ENCODE measurements around the gene SHISA6.

SHISA6 gene

DNA sequence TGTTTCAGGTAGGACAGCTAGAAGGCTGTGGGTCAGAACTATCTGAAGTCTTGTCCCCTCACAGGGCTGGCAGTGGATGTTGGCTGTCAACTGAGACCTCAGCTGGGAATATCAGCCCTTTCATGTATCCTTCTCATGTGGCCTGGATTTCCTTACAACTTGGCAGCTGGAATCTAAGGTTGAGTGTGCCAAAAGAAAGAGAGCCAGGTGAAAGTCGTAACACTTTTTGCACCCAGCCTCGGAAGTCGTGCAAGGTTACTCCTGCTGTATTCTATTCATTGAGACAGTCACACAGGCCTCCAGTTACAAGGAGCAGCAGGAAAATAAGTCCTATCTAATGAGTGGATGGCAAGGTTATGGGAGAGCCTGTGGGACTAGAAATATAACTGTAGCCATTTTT, 304.7 kb downstream of the SHISA6 start:
- DNase-seq = no peak

DNA sequence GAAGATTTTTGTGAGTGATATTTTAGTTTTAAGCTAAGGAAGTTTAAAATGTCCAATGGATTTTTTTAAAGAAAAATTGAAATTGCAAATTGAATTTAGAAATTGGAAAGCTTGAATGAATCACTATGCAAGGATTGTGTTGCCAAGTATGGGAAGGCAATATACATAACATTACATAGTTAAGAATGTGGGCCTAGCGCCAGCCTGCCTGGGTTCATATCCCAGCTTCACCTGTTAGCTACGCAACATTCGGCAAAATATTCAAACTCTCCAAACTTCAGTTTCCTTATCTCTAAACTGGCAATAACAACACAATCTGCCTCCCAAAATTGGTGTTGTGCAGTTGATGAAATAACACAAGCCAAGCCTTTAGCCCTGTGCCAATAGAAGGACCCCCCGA, 306.8 kb downstream of the SHISA6 start:
- no peak for DNase-seq

DNA sequence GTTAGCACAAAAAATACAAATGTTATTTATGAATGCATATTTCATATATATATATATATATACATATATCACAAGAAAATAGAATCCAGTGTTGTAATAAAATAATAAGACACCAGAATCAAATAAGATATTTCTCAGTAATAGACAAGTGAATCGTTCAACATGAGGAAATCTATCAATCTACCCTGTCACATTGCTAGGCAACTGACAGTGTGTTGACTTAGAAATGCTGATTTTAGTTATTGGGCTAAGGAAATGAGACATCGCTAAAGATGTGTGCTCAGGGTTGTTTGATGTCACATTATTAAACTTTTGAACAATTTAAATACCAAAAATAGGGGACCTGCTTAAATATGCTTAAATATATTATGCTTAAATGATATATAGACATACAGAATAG, 307.4 kb downstream of the SHISA6 start:
- no peak for DNase-seq

DNA sequence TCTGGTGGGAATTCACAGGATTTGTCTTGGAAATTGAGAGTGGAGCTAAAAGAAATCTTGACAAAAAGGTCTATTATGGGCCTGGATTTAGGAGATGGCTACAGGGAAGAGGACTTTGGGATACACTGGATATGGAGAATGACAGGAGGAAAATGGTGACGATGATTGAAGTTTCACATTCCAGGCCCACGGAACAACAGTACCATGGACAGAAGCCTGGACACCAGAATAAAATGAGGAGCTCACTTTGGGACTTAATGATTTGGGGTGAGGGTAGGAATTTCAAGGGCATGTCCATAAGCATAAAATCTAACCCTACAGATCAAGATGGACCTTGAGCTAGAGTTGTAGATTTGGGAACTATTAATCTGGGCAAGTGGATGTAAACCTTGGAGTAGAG, 309.4 kb downstream of the SHISA6 start:
- no peak for DNase-seq

DNA sequence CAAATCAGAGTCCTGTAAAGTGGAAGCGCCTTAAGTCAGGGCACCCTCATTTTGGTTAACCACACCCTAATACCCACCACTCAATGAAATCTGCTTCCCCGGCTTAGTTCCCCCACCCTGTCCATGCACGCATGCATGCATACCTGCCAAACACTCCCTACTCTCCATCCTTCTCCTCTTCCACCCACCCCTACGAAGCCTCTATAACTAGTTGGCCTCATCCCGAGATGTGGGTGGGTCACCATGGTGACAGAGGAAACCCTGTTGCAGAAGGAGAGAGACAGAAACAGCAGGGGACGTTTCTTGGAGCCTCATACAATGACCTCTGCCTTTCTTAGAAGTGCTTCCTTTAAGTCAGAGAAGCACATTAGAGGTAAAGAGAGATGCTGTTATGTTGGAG, 310.4 kb downstream of the SHISA6 start:
- no peak for DNase-seq

DNA sequence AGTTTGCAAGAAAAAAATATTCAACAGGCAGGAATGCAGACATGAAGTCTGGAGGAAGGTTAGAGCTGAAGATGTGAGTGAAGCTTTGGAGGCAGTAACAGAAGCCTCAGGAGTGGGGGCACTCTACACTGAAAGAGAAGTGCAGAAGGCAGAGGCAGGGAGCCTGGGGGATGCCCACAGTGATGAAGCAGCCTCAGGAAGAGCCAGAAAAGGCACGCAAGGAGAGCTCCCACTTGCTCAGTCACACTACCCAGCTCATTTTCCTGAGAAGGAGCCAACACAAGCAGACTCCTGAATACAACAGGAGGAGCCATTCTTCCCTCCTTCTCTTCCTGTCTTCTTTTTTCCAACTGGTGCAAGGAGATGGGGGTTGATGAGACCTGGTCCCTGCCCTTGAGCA, 312.1 kb downstream of the SHISA6 start:
- DNase-seq = no peak

DNA sequence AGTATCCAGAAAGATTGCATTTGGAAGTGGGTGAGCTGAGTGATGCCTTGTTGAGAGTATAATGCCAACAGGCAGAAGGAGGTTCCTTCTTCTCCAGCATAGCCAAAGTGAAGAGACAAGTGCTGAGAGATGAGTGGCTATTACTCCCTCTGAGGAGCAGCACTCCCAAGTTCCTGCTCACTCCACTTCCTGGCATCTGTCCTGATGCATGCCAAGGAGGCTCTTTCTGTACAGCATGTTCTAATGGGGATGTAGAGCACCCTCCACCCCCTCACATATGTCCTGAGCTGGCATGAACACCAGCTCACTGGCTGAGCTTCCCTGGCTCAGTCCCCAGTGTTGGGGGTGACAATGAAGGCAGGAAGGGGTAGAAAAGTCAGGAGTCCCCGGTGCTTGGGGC, 313.0 kb downstream of the SHISA6 start:
- no peak for DNase-seq

DNA sequence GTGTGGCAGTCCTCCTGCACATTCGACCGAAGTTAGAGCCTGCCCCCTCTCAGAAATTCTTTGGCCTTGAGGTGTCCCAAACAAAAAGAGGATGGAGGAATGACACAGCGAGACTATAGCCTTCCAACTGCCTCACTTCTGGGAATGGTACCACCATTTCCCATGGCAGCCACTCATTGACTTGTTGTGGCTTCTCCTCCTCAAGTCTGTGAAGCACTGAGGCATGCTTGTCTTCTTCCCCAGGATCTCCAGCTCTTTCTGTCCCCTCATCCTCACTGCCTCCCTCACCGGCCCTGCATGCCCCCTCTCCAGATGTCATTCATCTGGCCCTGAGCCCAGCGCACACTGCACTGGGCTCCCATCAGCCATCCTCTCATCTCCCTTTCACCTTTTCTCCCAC, 313.5 kb downstream of the SHISA6 start:
- DNase-seq = no peak

DNA sequence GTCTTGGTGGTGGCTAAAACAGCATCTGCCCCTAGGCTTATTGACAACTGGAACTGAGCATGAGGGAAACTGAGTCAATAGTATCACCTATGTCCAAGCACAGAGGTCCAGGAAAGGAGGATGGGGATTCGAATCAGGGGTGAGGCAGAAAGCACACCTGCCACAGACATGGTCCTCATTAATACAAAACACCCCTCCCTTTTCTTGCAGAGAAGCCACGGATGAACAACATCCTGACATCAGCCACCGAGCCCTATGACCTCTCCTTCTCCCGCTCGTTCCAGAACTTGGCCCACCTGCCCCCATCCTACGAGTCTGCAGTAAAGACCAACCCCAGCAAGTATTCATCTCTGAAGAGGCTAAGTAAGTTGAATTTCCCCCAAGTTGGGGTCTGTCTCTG, 314.5 kb downstream of the SHISA6 start:
- DNase-seq = no peak

DNA sequence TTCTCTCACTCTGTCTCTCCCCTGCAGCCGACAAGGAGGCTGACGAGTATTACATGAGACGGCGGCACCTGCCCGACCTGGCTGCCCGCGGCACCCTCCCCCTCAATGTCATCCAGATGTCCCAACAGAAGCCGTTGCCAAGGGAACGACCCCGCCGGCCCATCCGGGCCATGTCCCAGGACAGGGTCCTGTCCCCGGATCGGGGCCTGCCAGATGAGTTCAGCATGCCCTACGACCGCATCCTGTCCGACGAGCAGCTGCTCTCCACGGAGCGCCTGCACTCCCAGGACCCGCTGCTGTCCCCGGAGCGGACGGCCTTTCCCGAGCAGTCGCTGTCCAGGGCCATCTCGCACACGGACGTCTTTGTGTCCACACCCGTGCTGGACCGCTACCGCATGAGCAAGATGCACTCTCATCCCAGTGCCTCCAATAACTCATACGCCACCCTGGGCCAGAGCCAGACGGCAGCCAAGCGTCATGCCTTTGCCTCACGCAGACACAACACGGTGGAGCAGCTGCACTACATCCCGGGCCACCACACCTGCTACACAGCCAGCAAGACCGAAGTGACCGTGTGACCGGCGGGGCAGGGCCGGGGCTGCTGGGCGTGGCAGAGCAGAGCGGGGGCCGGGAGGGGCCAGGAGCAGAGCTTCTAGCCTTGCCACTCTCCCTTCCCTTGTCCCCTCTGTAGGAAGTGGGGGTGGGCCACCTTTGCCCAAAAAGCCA, 316.9 kb downstream of the SHISA6 start:
- DNase-seq = no peak

DNA sequence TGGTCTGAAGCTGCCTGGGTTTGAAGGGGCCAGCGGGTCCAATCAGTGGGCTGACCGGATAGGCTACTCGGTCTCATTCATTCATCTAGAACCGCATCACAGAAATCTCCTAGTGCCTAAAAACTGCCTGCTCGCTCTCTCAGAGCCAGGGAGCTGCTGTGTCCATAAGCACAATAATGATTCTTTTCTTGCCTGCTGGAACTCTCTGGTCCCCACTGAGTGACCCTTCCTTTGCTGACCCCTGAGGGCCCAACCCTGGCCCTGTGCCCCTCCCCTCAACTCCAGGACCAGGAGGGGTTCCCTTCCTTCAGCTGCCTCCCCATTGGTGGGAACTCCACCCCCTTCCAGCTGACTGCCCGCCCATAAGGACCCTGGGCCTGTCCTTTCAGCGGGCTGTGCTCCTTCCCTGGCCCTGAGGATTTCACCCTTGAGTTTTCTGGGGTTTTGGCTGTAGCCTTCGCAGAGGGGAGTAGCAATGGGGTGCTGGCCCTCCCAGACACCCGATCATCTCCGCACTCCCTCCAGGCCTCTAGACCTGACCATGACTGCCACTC, 317.7 kb downstream of the SHISA6 start:
- no peak for DNase-seq

DNA sequence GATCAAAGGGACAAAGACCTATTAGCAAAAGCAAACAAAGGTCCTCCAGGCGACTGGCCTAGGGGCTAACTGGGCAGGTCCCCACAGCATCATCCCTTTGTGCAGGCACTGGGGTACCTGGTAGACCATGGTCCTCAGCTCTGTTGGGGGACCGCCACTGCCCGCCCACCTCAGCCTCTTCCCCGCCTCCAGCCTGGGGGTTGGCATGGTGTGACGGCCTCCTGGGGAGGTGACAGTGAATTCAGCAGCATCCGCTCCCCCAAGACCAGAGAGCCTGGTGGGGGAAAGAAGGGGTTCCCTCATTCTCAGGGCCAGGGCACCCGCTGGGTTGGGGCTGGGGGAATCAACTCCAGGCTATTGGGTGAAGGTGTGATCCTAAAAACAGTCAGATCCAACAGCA, 318.6 kb downstream of the SHISA6 start:
- DNase-seq = no peak

DNA sequence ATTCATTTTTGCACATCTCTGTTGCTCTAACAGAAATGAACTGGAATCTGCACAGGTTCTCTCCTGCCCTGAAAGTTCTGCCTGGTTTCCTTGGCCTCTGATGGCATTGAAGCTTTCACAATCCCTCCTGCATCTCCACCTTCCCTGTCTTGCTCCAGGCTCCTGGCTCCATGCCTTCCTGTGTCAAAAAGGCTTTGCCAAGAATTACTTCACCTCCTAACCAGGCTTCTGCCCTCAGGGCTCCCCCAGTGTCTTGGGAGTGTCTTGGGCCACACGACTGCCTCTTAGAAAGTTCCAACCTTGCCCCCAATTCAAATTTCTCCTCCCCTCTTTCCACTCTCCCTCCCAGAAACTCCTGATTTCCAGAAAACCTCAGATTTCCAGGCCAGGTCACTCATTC, 320.3 kb downstream of the SHISA6 start:
- DNase-seq = no peak

DNA sequence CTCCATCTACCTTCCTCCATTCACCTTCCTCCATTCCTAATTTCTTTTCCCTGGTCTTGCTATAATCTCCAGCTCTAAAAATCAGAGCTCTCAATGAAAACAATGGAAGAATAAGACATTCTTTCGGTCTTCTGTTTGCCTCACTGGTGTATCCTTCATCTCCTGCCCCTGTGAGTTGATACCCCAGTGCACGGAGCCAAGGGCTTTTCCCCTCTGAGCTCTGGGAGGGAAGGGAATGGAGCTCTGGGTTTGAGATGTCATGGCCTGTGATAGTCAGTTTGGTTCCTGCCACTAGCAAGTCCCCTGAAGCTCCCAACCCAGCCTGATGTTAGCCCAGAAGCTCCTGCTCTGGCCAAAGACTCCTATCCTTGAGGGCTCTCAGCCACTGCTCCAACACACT, 320.7 kb downstream of the SHISA6 start:
- DNase-seq = no peak

DNA sequence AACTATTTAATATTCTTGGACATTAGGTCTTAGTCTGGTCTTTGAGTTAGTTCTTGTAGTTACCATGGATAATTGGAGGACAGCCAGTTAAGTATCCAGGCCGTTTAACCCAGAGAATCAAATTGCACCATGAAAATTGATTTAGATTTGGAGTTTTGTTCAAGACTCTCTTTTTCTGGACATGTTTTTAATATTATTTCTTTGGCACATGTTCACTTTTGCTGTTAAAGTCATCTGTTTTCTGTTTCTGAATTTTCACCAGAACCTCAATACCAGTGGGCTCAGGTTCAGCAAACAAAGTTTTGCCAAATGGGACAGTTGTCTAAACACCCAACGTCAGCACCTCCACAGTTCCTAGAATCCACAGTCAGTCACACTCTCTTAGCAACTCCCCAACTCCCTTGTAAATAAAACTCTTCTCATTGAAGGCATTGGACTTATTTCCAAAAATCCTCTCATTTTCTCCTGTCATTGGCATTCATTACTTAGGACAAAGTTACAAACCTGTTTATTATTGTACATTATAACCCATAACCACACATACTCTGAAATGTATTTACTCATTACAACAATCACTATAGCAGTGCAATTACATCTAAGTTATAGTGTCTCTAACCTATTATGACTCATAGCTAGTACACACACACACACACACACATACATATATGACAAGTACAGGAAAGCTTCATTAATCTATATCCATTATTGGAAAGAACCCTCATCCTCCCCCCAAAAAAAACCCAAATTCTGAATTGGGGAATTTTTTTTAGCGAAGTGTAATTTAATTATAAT, 323.8 kb downstream of the SHISA6 start:
- DNase-seq = no peak

DNA sequence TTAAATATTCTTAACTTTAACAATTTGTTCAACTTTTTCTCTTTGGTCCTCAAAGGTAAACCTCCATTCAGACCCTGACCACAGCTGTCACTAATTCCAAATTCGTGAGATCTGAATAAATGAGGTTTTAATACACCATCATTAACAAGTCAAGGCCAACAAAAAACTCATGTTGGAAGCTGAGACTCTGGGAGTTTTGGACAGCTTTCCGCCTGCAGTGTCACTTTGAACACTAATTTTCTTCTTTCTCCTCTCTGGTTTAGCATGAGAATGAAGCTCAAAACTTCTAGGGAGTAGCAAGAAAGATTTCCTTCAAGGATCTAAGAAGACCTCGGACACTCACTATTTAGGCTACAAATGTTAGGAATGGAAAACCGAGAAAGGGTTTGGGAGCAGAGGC, 324.6 kb downstream of the SHISA6 start:
- DNase-seq = no peak

DNA sequence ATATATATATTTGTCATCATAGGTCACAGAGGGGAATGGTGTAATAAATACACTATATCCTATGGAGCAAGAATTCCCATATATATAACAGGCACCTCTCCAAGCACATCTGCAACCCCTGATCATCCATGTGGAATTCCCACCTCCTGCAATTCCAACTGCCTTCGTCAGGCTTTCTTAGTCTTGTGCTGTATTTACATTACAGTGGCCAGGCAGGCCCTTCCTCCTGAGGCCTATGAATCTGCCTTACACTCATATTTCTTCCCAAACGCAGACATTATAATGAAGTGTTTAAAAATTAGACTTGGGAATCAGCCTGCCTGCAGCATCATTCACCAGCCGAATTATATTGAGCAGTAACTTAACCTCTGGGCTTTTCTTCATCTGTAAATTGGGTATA, 338.0 kb downstream of the SHISA6 start:
- DNase-seq = no peak

DNA sequence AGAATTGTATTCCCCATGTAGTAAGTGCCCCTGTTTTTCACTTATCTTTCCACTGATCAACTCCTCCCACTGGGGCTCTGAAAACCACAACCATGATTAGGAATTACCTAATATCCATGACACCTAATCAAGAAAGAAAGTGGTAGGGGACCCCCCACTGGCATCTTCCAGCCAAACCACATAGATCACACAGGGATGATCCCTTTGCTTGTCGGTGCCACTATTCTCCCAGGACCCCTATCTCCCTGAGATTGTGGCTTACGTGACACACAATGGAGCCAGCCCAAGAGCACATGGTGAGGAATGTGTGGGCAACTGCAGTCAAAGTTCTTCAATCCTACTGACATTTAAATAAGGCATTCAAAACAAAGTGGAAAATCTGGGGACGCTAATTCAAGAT, 339.7 kb downstream of the SHISA6 start:
- DNase-seq = no peak

DNA sequence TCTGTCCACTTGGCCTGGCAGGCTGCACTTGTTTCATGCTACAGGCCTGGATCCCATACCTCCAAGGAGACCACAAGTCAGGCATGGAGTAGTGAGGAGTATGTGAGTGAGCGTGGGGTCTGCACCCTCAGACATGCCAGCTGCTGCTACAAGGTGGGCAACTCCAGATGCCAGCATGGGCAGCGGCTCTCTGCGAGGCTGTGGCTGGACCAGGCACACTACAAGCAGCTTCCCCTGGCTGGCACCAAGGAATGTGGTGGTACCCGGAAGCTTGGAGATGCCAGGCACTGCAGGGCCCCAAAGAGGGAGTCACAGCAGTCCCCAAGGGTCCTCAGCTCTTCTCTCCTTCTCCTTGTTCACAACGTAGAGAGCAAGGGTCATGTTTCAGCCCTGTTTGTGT, 341.2 kb downstream of the SHISA6 start:
- no peak for DNase-seq

DNA sequence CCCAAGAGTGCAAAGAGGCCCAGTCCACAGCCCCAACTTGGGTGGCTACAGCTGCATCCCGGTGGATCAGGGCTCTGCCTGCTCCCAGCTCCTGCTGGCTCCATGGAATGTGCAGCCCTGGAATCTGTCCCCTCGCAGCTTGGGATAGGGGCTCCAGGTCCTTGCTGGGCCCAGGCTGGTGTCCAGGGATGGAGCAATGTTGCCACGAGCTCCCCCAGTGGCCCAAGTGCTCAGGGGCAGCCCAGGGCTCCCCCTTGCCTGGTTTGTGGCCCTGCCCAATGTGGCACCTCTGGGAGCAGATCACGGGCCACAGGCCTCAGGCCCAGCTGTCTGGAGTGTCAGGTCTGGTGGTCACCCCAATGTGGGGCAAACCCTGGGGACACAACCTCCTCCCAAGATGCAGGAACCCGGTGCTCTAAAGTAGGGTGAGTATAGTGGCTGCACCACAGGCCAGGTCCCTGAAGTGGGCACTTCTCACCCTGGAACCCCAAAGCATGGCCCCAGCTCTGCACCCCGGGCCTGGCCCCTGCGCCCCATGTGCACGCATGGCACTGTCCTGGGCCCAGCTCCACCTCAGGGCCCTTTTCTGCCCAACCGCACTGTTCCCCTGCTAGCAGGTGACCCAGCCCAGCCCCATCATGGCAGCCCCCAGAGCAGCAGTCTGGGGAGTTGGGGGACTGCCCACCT, 342.4 kb downstream of the SHISA6 start:
- no peak for DNase-seq

DNA sequence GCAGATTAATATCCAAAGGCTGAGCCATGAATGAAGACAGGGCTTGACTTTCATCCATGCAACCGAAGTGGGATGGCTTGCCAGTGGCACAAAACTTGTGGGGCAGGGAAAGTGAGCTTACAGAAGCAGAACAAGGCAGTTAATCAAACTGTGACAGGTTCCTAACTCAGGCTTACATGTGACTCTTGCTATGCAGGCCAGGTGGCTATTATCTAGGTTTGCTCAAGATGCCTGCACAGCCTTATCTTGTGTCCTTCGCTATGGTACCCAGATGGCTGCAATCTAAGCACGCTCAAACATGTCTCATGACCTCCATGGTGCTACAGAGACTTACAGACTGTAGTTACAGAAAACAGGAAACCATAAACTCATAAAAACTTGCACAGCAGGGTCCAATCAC, 348.7 kb downstream of the SHISA6 start:
- DNase-seq = no peak

DNA sequence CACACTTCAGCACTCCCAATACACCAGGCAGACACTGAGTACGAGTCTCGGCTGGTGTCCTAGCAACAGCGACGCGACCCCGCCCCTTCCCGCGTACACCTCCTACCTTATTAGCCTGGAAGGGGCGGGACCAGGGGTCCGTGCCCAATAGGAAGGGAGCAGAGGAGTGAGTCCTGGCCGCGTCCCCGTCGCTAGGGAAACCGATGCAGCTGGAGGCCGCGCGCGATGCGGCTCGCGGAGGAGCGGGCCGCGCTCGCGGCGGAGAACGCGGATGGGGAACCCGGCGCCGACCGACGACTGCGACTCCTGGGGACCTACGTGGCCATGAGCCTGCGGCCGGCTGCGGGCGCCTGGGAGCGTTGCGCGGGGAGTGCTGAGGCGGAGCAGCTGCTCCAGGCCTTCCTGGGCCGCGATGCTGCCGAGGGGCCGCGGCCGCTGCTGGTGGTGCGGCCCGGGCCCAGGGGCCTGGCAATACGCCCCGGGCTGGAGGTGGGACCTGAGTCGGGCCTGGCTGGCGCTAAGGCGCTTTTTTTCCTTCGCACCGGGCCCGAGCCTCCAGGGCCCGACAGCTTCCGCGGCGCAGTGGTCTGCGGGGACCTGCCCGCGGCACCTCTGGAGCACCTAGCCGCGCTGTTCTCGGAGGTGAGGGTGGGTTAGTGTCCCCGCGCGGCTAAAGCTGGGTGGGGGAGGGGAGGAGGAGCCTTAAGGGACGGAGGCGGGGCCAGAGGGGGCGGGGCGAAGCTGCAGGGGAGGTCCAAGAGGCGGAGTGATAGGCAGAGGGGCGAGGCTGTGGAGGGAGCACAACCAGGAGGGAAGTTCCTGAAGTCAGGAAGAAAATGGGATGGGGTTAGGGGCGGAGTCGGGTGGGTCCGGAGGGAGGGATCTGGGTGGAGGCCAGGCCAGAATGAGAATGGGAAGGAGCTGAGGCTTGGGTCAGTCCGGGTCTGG, 357.5 kb downstream of the SHISA6 start, which contains the start of gene DNAH9:
TSS of gene DNAH9 (plus strand) at position 197 of the 948 bp plus-strand sequence. CDS start at position 226, 29 bp downstream.
- peak; percentile 74 for DNase-seq

Measured in fibroblast of skin of scalp (primary cell).